ENCODE data around the gene POLR2J3.
"Not testable (repeated sequence)": the region's sequence is repeated elsewhere in the genome, so short reads cannot be mapped to it uniquely, and the experiment has no call there.

DNA sequence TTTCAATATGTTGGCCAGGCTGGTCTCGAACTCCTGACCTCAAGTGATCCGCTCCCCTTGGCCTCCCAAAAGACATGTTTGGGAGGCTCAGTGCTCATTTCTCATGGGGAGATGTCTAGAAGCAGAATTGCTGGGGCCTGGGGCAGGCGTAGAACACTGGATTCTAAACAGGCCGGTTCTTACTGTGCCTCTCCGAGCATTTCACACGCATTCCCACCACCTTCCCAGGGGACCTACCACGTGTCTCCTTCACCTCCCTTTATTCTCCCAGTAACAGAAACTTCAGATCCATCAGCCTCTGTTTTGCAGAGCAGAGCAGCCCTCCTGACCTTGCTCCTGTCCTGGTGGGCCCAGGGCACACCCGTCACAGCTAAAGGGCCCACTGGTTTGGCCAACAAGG is 45.2 kb downstream of the POLR2J3 start:
- TF ChIP-seq, protein P1, sequence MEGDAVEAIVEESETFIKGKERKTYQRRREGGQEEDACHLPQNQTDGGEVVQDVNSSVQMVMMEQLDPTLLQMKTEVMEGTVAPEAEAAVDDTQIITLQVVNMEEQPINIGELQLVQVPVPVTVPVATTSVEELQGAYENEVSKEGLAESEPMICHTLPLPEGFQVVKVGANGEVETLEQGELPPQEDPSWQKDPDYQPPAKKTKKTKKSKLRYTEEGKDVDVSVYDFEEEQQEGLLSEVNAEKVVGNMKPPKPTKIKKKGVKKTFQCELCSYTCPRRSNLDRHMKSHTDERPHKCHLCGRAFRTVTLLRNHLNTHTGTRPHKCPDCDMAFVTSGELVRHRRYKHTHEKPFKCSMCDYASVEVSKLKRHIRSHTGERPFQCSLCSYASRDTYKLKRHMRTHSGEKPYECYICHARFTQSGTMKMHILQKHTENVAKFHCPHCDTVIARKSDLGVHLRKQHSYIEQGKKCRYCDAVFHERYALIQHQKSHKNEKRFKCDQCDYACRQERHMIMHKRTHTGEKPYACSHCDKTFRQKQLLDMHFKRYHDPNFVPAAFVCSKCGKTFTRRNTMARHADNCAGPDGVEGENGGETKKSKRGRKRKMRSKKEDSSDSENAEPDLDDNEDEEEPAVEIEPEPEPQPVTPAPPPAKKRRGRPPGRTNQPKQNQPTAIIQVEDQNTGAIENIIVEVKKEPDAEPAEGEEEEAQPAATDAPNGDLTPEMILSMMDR (IDR thresholded peaks at IDR 0.05) = not testable (repeated sequence)
- not testable (repeated sequence) for TF ChIP-seq POLR2A (IDR thresholded peaks at IDR 0.05)

All from right lobe of liver (tissue), 4 donors.